GM12872 (cell line): ENCODE data around the gene ADGRL1.

ENCODE experiments used
- CTCF ChIP-seq: IDR thresholded peaks from 3 replicates; pipeline ENCODE4 v1.5.1; 2011; ENCODE audit warnings: low read depth, mild to moderate bottlenecking, low read length, moderate library complexity; ENCODE audit not compliant: insufficient read depth

Gene ADGRL1

GRCh38 chr19:14115756-14116155, 90.2 kb downstream of the ADGRL1 start:
- no peak for TF ChIP-seq CTCF

GRCh38 chr19:14114854-14115253, 91.1 kb downstream of the ADGRL1 start:
- TF ChIP-seq CTCF = peak; percentile 68

- TF ChIP-seq CTCF = no peak
Measured at GRCh38 chr19:14114439-14114838, 91.5 kb downstream of the ADGRL1 start.

GRCh38 chr19:14113762-14114414, 92.1 kb downstream of the ADGRL1 start:
- peak; percentile 52 for TF ChIP-seq CTCF

GRCh38 chr19:14112809-14113385, 93.1 kb downstream of the ADGRL1 start:
- TF ChIP-seq CTCF = no peak

- TF ChIP-seq CTCF = no peak
Measured at GRCh38 chr19:14112051-14112808, 93.7 kb downstream of the ADGRL1 start.

GRCh38 chr19:14111486-14111885, 94.5 kb downstream of the ADGRL1 start:
- no peak for TF ChIP-seq CTCF
